ENCODE measurements around the gene MXRA8. TPM values are rescaled to one million over a fixed set of nuclear protein-coding genes. Genes with fewer than 3 reads are reported as not detected.
"Not testable (repeated sequence)": the region's sequence is repeated elsewhere in the genome, so short reads cannot be mapped to it uniquely, and the experiment has no call there.

The MXRA8 gene
- polyA plus RNA-seq, 4 donors = 164 to 219 (median 209) TPM

- DNase-seq (ENCODE audit: low read depth in 4 of 4, low spot score in 2 of 4) = no peak
These were observed 12.5 kb upstream of the MXRA8 start for GRCh38 chr1:1370771-1371300.

- DNase-seq (ENCODE audit: low read depth in 4 of 4, low spot score in 2 of 4) = not testable (repeated sequence)
These were observed 11.7 kb upstream of the MXRA8 start for GRCh38 chr1:1370094-1370493.

DNA sequence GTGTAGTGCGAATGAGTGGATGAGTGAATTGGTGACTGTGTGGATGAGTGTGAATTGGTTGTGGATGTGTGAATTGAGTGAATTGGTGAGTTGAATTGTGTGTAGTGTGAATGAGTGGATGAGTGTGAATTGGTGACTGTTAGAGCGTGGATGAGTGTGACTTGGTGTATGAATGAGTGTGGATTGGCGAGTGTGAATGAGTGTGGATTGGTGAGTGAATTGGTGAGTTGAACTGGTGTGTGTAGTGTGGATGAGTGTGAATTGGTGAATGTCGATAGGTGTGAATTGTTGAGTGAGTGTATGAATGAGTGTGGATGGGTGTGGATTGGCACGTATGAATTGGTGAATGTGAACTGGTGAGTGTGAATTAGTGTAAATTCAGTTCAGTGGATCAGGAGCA is 9.0 kb upstream of the MXRA8 start:
- no peak for DNase-seq (ENCODE audit: low read depth in 4 of 4, low spot score in 2 of 4)

DNA sequence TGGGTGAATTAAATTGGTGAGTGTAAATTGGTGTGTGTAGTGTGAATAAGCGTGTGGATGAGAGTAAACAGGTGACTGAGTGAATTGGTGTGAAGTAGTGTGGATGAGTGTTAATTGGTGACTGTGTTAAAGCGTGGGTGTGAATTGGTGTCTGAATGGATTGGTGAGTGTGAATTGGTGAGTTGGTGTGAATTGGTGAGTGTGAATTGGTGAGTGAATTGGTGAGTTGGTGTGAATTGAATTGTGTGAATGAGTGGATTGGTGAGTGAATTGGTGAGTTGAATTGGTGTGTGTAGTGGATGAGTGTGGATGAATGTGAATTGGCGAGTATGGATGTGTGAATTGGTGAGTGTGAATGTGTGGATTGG is 8.3 kb upstream of the MXRA8 start:
- no peak for DNase-seq (ENCODE audit: low read depth in 4 of 4, low spot score in 2 of 4)

- no peak for DNase-seq (ENCODE audit: low read depth in 4 of 4, low spot score in 2 of 4)
These were observed 7.7 kb upstream of the MXRA8 start for GRCh38 chr1:1365875-1366698.

- DNase-seq (ENCODE audit: low read depth in 4 of 4, low spot score in 2 of 4) = no peak
These were observed 5.9 kb upstream of the MXRA8 start for GRCh38 chr1:1364266-1364665.

GRCh38 chr1:1361982-1362423 is 3.6 kb upstream of the MXRA8 start:
- DNase-seq (ENCODE audit: low read depth in 4 of 4, low spot score in 2 of 4) = no peak

DNA sequence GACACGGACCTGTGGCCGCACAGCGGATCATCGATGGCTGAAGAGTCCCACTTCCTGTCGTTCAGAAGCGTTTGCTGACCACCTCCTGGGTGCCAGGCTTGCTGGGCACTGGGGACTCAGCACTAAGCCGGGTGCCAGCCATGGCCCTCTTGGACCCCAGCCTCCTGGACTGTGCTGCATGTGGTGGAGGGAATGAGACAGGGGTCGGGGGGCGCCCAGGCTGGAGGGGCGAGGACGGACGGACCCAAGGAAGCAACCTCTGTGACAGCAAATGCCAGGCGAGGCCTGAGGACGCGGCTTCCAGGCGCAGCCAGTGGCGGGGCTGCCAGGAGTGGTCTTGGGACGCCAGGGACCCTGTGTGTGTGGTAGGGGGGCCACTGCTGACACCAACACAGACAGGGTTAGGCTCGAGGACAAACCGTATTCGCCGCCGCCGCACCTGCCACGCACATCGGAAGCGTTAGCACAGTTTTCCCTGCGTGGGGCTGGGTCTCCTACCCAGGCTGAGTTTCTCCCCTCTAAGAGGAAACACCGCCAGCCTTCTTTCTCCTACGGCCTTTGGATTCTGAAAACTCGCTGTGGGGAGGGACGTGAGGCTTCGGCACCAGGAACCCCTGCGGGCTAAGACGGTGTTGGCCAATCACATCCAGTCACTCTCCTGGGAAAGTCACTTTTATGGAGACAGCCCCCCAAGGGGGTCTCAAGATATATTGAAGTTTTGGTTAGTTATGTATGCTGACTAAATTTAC is 3.1 kb upstream of the MXRA8 start:
- no peak for DNase-seq (ENCODE audit: low read depth in 4 of 4, low spot score in 2 of 4)

GRCh38 chr1:1360506-1361169 is 2.3 kb upstream of the MXRA8 start:
- DNase-seq (ENCODE audit: low read depth in 4 of 4, low spot score in 2 of 4) = no peak

DNA sequence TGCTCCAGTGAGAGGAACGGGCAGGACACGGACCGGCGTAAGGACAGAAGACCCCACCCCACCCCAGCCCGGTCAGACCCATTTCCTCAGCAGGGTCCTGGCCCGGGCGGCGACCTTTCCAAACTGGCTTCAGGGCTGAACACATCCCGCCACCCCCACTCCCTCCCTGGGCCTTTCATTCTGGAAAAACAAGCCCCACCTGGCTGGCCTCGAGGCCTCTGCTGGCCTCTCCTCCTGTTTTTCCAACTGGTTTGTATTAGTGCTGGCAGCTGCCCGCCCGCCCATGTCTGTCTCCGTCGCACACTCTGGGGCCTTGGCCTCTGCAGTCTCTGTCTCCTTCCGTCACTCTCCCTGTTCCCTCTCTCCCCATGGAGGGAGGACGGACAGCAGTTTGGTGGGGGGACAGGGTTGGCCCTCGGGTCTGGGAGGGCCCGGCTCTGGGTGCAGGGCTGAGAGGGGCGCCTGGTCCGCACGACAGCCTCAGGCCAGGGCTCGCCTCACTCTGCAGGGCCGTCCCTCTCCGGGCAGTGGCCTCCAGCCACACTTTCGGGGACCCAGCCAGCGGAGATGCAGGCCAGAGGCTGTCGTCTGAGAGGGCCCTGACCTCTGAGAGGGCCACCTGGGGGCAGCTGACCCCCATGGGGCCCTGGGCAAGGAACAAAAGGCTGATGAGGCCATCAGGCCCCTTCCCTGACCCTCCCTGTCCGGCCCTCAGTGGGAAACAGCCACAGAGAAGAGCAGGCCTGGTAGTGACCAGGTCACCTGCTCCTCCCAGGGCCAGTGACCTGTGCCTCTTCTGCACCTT is 1.5 kb upstream of the MXRA8 start:
- DNase-seq (ENCODE audit: low read depth in 4 of 4, low spot score in 2 of 4) = no peak

GRCh38 chr1:1359308-1359663 is 931 bp upstream of the MXRA8 start:
- no peak for DNase-seq (ENCODE audit: low read depth in 4 of 4, low spot score in 2 of 4)

- DNase-seq (ENCODE audit: low read depth in 4 of 4, low spot score in 2 of 4) = no peak
These were observed 403 bp downstream of the MXRA8 start for GRCh38 chr1:1357871-1358432.

- DNase-seq (ENCODE audit: low read depth in 4 of 4, low spot score in 2 of 4) = no peak
These were observed 1.5 kb downstream of the MXRA8 start for GRCh38 chr1:1356796-1357401.

- no peak for DNase-seq (ENCODE audit: low read depth in 4 of 4, low spot score in 2 of 4)
These were observed 2.1 kb downstream of the MXRA8 start for GRCh38 chr1:1356166-1356795.

DNA sequence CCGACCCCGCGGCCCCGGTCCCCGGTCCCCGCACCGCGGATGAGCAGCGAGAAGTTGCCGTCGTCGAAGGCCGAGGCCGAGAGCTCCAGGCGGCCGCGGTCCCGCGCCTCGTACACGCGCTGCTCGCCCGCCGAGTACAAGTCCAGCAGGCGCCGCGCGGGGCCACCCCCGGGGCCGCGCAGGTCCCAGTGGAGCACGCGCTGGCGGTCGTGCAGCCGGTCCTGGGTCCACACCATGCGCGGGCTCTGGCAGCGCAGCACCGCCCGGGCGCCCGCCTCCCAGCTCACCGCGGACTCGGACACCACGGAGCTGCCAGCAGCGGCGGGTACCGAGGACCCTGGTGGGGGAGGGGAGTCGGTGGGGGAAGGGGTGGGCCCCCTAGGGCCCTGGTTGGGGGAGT is 2.9 kb downstream of the MXRA8 start:
- DNase-seq (ENCODE audit: low read depth in 4 of 4, low spot score in 2 of 4) = no peak

DNA sequence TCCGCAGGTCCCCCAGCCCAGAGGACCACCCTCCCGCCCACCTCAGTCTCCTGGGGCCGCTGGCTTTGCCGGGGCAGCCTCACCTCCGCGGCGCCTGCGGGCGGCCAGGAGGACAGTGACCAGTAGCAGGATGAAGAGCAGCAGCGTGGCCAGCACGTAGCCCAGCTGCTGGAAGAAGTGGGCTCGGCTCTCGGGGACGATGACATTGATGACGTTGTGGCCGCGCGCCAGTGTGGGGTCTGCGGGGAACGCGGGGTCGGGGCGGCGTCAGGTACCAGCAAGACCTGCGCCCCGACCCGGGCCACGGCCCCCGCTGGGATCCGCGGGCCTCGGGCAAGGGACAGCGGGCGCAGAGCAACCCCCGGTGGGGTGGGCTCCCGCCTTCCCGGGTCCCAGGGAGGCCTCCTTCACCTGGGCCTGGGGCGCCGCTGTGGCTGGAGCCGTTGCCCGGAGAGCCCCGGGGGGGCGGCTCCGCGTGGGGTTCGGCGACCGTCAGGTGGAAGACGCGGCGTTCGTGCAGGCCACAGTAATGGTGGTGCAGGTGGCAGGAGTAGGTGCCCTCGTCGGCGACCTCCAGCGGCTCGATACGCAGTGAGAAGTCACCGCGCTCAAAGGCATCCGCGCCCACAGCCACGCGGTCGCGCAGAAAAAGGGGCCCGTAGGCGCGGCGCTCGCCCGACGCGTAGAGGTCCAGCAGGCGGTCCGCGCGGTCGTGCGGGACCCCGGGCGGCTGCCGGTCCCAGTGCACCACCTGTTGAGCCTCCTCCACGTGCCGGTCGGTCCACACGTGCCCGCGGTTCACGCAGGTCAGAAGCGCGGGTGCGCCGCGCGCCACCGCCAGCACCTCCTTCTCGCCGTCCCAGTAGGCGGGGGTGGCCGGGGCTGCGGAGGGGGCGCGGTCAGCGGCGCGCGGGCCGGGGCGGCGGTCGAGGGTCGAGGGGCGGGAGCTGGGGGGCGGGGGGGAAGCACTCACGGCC is 3.8 kb downstream of the MXRA8 start:
- DNase-seq (ENCODE audit: low read depth in 4 of 4, low spot score in 2 of 4) = no peak

- DNase-seq (ENCODE audit: low read depth in 4 of 4, low spot score in 2 of 4) = no peak
These were observed 4.8 kb downstream of the MXRA8 start for GRCh38 chr1:1353389-1354151.
